Omental fat pad (tissue), 4 donors: ENCODE results near the gene MIF. TPM values are rescaled to one million over a fixed set of nuclear protein-coding genes. Genes with fewer than 3 reads are reported as not detected.

Source experiments
- ATAC-seq: fragments of 150-250 bp; one replicate; pipeline ENCODE4 v1.9.1; 2016; ENCODE audit warnings: mild to moderate bottlenecking, moderate library complexity; ENCODE audit not compliant: low FRiP score
- DNase-seq: peaks from one replicate; pipeline ENCODE4 v3.0.0-alpha.2; 2019; ENCODE audit warnings: low spot score
- total RNA-seq, 4 donors: library from RNA; depleted of rRNA; stranded (reverse); fragments of >200 nt; gene quantifications; one replicate each; pipeline ENCODE4 v1.1.0, GENCODE V29; 2016
- TF ChIP-seq, protein P1 (sequence below), 3 donors: fragments of 450-650 bp; IDR thresholded peaks; one replicate each; pipeline ENCODE4 v1.5.1; 2016 to 2017; ENCODE audit warnings: antibody characterized with exemption in 3 of 3, mild to moderate bottlenecking in 3 of 3, moderate library complexity in 2 of 3

Gene MIF
- total RNA-seq, 4 donors from 2014 or later: 136 to 255 (median 235) TPM

DNA sequence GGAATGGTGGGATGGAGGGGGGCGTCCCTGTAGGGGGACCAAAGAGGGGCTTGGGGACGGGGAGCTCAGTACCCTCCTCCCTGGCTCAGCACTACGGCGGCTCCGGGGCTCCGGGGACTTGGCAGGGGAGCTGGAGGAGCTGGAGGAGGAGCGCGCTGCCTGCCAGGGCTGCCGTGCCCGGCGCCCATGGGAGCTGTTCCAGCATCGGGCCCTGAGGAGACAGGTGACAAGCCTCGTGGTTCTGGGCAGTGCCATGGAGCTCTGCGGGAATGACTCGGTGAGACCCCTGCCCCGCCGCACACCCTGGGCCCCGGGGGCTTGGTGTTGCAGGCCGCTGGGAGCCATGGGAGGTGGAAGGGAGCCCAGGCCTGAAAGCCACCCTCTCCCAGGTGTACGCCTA is 11.8 kb upstream of the MIF start:
- DNase-seq (no peak), ATAC-seq (no peak)
- TF ChIP-seq, protein P1, sequence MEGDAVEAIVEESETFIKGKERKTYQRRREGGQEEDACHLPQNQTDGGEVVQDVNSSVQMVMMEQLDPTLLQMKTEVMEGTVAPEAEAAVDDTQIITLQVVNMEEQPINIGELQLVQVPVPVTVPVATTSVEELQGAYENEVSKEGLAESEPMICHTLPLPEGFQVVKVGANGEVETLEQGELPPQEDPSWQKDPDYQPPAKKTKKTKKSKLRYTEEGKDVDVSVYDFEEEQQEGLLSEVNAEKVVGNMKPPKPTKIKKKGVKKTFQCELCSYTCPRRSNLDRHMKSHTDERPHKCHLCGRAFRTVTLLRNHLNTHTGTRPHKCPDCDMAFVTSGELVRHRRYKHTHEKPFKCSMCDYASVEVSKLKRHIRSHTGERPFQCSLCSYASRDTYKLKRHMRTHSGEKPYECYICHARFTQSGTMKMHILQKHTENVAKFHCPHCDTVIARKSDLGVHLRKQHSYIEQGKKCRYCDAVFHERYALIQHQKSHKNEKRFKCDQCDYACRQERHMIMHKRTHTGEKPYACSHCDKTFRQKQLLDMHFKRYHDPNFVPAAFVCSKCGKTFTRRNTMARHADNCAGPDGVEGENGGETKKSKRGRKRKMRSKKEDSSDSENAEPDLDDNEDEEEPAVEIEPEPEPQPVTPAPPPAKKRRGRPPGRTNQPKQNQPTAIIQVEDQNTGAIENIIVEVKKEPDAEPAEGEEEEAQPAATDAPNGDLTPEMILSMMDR (IDR thresholded peaks at IDR 0.05): no peak

DNA sequence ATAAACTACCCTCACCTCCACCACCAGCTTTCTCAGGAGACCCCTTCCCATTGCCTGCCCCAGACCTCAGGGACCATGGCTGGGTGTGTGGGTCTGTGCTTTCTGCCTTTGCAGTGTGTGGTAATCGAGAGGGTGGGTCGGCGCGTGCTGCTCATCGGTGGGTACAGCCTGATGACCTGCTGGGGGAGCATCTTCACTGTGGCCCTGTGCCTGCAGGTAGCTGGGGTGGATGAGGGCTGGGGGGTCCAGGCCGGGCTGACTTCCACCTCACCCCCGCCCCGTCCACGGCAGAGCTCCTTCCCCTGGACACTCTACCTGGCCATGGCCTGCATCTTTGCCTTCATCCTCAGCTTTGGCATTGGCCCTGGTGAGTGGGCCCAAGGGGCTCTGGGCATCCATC is 10.5 kb upstream of the MIF start:
- ATAC-seq: no peak
- TF ChIP-seq, protein P1 (IDR thresholded peaks at IDR 0.05): no peak
- no peak for DNase-seq

DNA sequence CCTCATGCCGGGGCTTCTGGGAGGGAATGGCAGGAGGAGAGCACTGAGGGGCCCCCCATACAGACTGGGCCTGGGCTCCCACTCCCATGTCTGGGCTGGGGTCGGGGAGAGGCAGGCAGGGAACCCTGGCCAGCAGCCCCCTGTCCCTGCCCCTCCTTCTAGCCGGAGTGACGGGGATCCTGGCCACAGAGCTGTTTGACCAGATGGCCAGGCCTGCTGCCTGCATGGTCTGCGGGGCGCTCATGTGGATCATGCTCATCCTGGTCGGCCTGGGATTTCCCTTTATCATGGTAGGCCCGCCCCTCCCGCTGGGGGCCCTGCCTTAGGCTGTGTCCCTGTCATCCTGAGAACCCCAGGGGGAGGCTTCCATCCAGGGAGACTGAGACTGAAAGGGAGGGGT is 10.0 kb upstream of the MIF start:
- DNase-seq (no peak), ATAC-seq (no peak)
- TF ChIP-seq, protein P1 (IDR thresholded peaks at IDR 0.05): no peak

DNA sequence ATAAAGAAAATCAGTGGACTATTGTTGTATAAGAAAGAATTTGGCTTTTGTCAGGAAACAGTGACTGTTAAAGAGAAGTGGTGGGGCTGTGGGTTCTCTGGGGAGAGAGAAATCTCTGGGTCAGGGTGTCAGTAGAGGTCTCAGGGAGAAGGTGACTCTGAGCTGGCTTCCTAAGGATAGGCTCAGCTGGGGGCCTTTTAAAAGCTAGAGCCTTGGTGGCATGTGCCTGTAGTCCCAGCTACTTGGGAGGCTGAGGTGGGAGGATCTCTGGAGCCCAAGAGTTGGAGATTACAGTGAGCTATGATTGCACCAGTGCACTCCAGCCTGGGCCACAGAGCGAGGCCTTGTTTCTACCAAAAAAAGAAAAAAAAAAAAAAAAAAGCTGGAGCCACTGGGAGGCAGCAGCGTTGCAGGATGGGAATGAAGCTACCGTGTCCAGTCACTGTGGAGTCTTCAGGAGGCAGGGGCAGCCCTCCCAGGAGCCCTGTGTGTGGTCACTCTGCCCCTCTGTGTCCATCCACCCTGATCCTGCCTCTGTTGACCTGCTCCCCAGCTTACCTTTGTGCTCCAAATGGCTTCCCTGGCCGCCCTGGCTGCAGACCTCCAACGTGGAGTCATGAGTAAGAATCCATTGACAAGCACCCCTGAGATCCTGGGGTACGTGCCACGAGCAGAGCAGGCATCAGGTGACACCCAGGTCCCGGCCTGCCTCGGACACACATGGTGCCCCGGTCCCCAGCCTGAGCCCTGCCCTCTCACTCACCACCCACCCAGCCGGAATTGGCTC is 5.4 kb upstream of the MIF start:
- TF ChIP-seq, protein P1 (IDR thresholded peaks at IDR 0.05): no peak
- ATAC-seq (no peak), DNase-seq (no peak)

DNA sequence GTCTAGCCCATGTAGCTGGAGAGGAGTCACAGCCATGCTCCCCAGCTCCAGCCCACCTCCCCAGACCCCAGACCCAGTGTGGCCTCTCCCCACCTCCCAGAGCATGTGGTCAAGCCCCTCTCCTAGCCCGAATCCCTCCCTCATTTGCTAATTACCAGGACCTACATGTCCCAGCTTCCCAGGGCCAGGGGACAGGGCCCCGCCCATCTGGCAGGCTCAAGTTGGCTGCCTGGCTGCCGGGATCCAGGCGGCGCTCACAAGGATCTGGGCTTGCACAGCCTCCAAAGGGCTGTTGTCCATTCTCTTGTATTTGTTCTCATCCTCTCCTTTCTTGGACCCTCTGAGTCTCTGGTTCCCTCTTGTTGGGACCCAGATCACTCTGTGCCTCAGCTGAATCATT is 4.6 kb upstream of the MIF start:
- DNase-seq: no peak
- ATAC-seq: no peak
- TF ChIP-seq, protein P1 (IDR thresholded peaks at IDR 0.05): no peak

DNA sequence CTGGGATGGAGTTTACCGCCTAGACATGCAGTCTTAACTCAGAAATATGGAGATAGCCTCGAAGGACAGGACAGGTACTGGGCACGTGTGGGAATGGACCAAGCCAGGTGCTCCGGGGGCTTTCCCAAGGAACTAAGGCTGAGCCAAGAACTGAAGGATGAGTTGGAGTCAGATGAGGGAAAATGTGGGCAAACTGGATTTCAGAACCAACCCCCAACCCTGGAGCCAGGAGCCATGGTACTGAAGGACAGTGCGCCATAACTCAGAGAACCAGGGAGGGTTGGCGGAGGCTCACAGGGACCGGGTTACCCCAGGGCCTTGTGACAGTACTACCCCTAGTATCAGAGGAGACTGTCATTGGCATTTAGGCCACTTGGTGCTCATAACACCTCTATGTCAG is 2.5 kb upstream of the MIF start:
- ATAC-seq: no peak
- DNase-seq: no peak
- TF ChIP-seq, protein P1 (IDR thresholded peaks at IDR 0.05): no peak

DNA sequence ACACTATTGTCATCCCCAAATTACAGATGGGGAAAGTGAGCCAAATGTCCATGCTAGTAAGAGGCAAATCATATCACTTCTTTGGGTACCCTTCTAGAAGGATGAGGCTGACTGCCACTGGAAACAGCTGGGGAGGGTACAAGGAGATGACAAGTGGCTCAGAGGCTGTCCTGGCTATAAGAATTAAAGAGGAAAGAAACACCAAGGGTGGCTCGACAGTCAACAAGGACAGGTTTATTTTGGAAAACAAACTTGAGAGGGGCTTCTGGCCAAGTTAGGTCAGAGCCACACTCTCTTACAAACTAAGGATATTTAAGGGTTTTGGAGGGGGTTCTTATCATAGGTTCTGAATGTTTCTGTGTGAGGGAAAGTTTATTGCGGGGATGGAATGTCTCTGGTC is 2.1 kb upstream of the MIF start:
- DNase-seq (no peak), ATAC-seq (no peak)
- TF ChIP-seq, protein P1 (IDR thresholded peaks at IDR 0.05): no peak
